Stimulated activated CD4-positive, alpha-beta T cell treated with anti-CD3 and anti-CD28 coated beads, Interleukin-1b, Interleukin-23, amount 100 ng/mL, for 48 hours (primary cell): Measurements from ENCODE around the gene ARHGEF4.
"Not testable (repeated sequence)": the region's sequence is repeated elsewhere in the genome, so short reads cannot be mapped to it uniquely, and the experiment has no call there.

Experiments
- DNase-seq: peaks from one replicate; pipeline ENCODE4 v3.0.0-alpha.2; 2020

The ARHGEF4 gene

DNA sequence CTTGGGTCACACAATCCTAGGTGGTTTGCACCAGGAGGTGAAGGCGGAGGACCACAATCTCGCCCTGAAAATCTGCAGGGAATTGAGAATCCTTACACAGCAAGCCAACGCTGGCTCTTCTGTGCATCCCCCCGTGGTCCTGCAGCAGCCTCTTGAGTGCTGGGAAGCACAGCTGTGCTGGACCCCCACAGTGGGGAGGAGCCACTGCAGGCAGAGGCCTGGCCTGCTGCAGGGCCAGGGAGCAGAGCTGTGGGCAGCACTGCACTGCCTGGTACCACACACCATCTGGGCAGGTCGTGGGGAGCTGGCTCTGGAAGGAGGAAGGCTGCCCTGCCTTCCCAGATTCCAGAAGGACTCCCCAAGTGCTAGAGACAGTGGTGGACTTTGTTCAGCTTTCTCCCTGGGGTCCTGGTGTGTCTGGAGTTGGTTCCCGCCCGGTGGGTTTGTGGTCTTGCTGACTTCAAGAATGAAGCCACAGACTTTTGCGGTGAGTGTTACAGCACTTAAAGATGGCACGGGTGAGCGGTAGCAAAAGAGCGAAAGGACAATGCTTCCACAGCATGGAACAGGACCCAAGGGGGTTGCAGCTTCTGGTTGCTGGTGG lies 150.3 kb downstream of the ARHGEF4 start:
- DNase-seq, result no peak

DNA sequence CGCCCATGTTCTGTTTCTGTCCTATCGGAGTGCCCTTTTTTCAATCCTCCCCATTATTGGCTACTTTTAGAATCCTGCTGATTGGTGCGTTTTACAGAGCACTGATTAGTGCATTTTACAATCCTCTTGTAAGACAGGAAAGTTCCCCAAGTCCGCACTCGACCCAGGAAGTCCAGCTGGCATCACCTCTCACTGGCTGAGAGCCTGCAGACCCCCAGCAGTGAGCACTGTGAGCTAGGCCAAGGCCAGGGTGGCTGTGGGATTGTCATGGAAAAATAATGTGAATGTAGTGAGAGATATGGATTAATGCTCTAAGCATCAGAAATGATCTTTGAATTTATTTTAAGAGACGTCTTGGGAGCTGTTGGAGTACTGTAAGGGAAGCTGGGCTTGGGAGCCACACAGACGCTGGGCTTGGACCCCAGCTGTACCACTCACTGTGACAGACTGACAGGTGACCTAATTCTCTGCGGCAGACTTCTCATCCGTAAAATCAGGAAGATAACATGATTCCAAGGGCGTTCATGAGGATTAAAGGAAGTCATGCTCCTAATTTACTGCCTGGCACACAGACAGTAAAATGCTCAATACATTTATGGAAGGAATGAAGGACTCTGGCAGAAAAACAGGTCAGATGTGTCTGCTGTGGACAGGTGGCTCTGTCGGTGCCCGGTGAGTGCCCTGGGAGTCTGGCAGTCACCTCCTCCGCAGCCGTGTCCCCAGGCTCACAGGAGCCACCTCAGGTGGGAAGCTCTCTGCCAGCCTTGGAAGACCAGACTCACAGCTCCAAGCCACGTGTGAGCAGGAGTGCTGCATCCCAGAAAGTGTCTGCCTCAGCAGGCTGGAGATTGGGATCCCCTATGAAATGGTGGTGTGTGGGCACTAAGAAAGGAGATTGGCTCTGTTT lies 151.1 kb downstream of the ARHGEF4 start:
- no peak for DNase-seq

DNA sequence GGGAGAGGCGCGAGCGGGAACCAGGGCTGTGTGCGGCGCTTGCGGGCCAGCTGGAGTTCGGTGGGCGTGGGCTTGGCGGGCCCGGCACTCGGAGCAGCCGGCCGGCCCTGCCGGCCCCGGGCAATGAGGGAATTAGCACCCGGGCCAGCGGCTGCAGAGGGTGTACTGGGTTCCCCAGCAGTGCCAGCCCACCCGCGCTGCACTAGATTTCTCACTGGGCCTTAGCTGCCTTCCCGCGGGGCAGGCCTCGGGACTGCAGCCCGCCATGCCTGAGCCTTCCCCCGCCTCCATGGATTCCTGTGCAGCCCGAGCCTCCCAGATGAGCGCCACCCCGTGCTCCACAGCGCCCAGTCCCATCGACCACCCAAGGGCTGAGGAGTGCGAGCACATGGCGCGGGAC lies 154.7 kb downstream of the ARHGEF4 start:
- not testable (repeated sequence) for DNase-seq

DNA sequence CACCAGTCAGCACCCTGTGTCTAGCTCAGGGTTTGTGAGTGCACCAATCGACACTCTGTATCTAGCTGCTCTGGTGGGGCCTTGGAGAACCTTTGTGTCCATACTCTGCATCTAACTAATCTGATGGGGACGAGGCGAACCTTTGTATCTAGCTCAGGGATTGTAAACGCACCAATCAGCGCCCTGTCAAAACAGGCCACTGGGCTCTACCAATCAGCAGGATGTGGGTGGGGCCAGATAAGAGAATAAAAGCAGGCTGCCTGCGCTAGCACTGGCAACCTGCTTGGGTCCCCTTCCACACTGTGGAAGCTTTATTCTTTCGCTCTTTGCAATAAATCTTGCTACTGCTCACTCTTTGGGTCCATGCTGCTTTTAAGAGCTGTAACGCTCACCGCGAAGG lies 155.3 kb downstream of the ARHGEF4 start:
- not testable (repeated sequence) for DNase-seq

DNA sequence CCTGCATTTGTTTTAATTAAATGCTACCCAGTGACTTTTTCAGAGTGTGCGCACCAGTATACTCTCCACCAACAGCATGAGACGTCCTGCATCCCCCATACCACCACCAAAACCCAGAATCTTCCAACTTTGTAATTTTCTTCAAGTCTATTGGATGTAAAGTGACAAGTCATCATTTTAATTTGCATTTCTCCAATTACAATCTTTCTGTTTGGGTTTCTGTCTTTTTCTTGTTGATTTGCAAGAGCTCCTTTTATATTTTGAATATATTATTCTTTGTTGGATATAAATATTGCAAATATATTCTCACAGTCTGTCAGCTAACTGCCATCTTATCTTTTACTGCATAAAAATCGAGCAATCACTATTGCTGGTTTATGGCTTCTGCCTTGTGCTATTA lies 160.0 kb downstream of the ARHGEF4 start:
- DNase-seq, result no peak

DNA sequence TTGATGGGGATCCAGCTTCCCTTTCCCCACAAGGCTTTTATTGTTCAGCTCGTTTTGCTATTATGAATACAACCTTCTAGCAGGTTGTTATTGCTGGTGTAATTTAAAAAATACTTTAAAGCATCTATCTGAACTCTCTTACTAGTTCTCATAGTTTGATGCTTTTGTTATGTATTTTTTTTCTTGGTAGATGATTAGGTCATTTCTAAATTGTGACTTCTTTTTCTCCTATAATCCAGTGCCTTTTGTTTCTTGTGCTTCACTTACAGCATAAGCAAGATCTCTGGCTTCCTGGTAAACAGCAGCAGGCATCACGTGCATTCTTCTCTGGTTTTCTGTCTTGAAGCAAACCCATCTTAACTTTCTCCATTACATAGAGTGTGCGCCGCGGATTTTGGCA lies 160.5 kb downstream of the ARHGEF4 start:
- no peak for DNase-seq

DNA sequence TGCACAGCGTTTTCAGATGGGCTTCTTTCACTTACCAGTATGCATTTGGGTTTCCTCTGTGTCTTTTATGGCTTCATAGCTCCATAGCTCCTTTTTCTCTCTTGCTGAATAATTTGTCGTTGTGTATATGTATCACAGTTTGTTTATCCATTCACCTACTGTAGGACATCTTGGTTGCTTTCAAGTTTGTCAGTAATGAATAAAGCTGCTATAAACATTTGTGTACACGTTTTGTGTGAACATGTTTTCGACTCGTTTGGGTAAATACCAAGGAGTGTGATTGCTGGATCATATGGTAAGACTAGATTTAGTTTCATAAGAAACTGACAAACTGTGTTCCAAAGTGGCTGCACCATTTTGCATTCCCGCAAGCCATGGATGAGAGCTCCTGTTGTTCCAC lies 161.8 kb downstream of the ARHGEF4 start:
- DNase-seq, result no peak

DNA sequence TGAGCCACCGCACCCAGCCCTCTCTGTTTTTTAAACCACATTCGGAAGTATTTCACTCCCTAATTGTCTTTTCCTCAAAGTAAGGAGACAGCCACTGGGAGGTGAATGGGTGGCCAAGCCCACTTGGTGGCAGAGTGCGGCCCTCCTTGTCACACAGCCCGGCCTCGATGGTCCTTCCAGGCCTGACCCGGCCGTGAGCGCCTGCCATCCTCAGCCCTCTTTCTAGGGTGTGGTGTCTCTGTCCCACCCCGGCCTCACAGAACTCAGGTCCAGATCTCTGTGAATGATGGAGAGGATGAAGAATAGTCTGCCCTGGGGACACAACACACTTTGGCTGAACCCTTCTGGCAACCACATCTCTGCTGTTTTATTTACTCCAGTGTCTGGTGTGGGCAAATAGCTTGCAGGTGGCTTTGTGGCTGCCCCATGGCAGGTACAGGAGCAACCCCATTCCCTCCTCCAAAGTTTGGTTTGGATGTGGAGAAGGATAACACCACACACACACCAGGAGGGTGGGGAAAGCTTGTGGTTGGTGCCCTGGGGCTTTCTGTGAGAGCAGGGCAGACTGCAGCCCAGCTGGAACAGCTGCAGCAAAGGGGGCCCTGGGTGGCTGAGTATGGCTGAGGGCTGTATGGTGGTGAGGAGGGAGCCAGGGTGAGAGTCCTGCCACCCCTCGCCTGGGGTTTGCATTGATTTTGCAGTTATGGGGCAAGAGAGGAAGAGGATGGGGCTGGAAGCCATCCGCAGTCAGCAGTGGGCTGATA lies 167.9 kb downstream of the ARHGEF4 start:
- no peak for DNase-seq

DNA sequence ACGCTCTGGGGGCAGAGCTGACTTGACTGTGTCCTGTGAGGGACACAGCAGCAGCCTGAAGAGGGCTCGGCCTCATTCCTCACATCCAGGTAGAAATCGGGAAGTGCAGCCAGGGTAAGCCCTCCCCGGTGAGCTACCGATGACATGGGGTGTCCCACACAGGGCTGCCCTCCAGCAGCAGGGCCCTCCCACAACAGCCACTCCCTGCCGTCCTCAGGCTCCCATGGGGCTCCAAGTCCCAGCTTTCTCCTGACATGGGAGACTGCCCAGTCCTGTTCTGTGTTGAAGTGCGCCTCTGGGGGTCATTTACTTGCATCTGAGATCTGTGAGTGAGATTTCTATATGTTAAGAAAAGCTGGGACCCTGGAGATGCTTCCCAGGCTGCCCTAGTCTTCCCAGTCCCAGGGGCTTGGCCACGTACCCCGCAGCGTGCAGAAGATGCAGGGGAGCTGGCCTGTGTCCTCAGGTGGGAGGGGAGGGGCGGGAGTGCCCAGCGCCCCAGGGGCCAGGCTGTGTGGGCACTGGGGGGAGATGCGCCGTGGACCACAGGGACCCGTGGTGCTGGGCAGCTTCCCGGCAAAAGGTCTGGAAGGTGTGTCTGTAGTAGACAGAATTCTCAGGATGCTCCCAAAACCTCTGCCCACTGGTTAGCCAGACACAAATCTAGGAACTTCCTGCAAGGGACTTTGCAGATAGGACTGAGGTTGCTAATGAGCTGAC lies 168.7 kb downstream of the ARHGEF4 start:
- DNase-seq, result no peak

DNA sequence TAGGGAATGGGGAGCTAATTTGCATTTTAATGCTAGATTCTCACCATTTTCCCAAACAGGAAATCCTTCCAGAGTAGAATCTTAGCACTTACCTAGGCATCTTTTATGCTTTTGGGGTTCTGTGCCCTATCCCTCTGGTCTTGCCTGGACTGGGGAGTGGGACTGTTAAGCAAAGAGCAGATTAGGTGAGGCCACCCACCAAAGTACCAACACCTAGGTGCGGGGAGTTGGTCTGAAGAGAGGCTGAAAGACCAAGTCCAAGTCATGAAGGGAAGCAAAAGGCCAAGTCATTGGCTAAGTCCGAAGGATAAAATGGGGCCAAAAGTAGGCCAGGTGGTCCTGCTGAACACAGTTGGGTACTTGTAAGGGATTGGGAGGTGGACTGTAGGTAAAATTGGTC lies 169.8 kb downstream of the ARHGEF4 start:
- no peak for DNase-seq

DNA sequence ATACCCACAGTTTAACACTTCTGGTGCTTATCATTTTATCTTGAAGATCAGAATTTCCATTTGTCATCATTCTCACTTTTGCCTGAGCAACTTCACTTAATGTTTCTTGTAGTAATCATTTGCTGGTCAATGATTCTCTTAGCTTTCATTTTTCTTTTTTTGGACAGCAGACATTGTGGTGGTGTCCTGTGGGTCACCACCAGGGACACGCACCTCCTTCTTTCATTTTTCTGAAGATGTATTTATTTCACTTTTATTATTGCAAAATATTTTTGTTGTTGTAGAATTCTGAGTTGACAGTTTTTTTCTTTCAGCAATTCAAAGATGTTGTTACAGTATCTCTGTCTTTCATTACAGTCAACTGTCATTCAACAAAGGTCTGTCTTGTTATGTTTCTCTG lies 172.3 kb downstream of the ARHGEF4 start:
- DNase-seq, result no peak

DNA sequence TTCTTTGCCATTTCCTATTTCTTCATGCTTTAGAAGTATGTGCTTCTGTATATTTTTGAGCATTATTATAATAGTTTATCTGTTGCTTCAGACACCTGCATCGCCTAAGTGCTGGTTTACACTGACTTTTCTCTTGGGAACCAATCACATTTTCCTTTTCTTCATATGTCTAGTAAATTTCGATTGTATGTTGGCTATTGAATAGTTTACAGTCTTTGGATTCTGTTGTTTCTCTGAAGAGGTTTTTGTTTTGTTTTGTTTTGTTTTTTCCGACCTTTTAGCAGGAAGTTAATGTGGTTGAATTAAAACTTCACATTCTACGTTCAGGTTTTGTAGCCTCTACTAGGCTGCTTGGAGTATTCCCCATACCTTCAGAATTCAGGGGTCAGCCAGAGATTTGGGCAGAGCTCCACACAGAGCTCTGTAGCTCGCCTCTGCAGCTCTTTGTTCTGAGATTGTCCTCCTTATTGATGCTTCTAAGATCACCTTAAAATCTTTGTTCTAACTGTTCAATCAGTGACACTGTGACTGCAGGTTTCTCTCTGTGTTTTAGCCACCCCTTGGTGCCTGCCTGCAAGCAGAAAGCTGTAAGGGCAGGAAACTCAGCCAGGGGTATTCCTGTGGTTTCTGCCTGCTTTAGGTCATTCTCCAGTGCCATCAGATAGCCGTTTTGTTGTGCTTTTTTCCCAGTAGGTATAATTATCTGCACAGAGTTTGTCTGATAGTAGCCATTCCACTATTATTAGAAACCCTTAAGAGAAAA lies 173.2 kb downstream of the ARHGEF4 start:
- DNase-seq, result no peak

DNA sequence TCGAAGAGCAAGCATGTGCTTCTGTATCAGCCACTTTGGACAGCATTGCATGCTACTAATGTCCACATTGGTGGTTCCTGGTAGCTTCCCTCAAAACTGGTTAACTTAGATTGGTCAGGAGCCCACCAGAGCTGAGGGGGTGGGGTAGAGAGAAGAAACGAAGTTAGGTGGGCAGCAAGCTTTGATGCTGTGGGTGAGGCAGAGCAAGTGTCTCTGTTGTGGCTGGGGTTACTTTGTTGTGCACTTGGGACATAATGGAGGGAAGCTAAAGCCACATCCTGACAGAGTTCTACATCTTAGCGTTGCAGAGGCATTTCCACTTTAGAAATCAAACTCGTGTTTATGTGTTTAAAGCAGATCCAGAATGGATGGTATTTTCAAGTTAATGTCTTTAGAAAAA lies 173.9 kb downstream of the ARHGEF4 start:
- no peak for DNase-seq

DNA sequence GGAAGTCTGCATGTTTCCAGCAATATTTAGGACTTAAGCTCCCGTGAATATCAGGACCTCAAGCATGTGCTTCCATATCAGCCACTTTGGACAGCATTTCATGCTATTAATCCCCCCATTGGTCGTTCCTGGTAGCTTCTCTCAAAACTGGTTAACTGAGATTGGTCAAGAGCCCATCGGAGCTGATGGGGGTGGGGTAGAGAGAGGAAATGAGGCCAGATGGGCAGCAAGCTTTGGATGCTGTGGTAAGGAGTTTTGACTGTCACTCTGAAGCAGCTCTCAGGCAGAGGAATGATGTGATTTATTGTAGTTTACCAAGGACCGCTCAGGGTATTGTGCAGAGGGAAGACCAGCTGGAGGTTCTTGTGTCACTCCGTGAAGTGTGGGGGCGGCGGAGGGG lies 174.8 kb downstream of the ARHGEF4 start:
- DNase-seq, result no peak

DNA sequence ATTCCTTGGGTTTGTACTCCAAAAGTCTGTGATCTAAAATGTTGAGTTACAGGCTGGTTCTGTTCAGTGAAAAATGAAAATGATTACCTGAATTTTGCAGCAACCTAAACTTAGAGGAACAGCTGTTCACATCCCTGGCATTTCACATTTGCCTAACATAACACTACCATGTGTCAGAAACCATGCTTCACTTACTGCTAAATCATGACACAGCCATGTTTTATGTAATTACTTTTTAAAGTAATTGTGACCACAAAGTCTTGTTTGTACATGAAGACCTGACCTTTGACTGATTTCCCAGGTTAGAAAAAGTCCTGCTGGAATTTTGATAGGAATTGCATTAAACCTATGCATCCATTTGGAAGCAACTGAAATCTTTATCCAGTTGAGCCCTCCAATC lies 177.4 kb downstream of the ARHGEF4 start:
- no peak for DNase-seq

DNA sequence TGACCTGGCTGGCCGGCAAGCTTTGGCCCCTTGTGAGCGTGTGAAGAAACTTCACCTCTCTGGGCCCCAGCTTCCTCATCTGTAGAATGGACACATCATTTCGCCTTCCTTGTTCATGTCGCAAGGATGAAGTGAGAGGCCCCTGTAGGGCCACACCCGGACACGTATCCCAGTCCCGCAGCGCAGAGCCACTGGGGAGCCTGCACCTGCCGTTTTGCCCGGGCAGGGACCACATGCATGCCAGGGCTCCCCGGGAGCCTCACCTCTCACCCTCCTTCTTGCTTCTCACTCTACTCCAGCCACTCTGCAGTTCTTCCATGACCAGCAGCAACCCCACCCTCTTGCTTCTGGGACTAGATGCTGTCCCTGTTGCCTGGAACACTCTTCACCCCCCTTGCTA lies 179.1 kb downstream of the ARHGEF4 start:
- no peak for DNase-seq

DNA sequence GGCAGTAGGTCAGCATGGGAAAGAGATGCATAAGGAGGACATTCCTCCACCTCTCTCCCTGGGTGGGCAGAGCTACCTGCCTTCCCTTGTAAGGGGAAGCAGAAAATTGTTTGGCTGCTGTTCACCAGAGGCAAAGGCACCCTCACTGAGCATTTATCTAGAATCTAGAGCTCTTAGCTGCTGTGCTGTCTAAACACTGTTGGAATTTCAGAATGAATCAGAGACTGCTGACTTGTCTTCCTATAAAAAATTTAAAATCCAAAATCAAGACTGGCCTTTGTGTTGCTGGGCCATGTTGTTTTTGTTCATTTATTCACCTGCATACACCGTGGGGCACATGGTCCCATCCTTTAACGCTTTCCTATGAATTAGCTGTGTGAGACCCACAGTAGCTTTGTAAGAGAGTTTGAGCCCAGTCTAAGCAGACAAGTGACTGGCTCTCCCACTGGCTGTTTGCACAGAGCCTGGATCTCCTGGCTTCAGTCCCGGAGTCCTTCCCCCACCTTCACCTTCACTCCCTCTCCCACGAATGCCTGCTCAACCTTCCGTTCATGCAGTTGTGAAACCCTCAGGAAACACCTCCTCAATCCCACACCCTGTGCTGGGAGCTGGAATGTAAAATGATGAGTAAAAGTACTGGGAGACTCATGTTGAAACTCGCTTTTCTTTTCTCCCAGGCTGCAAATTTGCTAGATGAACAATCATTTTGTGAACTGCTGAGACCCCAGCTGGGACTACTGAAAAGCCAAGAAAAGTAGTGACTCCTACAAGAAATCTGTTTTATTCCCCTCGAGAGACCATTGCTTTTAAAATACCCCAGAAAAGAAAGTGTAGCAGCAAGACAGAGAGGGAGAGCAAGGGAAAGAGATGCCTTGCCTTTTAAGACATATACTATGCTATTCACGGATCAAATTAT lies 180.4 kb downstream of the ARHGEF4 start:
- no peak for DNase-seq

DNA sequence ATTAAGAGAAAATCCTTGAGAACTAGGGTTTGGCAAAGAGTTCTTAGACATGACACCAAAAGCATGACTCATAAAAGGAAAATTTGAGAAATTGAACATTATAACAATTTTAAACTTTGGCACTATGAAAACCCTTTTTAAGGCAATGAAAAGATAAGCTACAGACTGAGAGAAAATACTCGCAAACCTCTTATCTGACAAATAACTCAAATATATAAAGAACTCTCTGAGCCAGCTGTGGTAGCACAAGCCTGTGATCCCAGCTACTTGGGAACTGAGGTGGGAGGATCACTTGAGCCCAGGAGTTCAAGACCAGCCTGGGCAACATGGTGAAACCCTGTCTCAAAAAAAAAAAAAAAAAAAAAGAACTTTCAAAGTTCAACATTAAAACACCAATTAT lies 186.0 kb downstream of the ARHGEF4 start:
- no peak for DNase-seq

DNA sequence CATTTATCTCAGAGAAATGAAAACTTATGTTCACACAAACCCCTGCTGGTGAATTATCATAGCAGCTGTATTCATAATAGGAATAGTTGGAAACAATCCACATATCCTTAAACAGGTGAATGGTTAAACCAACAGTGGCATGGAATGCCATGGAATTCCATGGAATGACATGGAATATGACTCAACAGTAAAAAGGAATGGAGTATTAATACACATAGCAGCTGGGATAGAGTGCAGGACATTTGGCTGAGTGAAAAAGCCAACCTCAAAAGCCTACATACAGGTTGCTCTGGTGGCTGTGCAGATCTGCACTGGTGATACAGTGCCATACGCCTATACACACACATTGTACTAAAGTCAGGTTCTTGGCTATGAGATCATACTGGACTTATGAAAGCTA lies 187.0 kb downstream of the ARHGEF4 start:
- DNase-seq, result no peak

DNA sequence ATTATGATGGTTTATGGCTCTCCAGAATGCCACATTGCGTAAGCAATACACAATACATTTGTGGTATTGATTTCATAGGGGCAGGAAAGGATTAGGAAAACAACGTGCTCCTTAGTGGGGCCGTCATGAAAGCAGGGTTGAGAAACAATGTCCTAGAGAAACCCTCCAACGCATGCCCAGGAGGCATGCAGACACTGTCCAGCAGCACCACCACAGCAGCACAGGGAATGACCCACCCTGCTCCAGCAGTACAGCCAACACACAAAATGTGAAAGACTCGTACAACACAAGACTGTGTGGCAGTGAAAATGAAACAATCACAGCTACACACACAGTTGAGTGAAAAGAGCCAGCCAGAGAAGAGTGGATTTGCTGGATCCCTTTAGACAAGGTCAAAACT lies 190.2 kb downstream of the ARHGEF4 start:
- DNase-seq, result no peak
